HG03066 (cell line): Measurements from ENCODE around the gene TP53TG5.

Source experiments
- ATAC-seq: cut with Tn5 transposase; IDR thresholded peaks from one replicate; pipeline ENCODE4 v1.9.1; 2021; ENCODE audit warnings: low read depth; ENCODE audit not compliant: unreplicated experiment

Gene TP53TG5

DNA sequence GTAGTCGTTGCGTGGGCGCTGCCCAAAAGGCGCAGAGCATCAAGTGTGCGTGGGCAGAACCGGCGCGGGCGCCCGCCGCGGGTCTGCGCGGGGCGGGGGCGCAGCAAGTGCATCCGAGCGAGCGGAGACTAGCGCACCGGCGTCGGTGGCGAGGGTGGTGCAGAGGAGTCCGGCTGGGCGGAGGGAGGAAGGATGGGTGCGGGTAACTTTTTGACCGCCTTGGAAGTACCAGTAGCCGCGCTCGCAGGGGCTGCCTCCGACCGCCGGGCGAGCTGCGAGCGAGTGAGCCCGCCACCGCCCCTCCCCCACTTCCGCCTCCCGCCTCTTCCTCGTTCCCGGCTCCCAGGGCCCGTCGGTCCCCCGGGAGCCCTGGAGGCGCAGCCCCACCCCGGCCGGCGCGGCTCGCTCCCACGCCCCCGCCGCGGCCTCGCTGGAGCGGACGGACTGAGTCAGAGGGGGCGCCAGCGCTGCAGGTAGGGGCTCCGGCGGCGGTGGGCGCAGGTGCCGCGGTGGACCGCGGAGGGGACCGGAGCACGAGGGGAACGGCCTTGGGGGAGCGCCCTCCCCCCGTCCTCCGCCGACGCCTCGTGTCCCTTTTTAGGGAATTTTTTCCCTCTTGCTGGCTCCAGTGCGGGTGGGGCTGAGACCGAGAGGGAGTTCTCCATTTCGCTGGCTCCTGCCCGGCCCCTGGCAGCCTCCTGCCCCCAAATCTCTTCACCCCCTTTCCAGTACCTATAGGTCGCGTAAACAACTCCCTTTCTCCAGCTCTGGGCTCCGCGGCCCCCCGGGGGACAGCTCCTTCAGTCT, 28.3 kb upstream of the TP53TG5 start:
- ATAC-seq, result no peak

DNA sequence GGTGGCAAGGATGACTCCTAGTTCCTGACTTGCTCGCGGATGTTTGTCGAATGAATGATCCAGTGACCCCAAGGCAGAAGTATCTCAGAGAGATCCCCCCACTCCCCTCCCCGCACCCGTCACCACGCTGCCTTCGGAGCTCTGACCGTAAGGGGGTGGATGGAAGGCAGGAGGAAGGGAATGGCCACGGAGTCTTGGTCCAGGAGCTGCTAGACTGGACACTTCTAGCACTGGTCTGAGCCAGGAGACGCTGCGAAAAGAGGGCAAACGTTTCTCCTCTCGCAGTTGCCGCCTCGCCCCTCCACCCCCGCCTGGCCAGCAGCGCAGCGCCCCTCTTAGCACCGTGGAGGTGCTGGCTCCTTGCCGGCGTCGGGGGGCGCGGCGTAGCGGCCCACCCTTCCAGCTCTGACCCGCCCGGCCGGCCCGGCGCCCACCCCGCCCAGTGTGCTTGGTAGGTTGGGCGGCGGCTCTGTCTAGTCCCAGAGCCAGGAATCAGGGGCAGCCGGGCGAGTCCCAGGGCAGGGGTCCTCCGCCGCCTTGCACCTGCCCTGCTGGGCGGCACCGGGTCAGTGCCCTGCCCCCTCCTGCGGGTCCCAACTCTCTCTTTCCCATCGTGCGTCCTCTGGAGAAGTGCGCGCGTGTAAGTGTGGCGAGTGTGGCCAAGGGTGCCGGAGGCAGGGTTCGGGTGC, 27.6 kb upstream of the TP53TG5 start:
- no peak for ATAC-seq

DNA sequence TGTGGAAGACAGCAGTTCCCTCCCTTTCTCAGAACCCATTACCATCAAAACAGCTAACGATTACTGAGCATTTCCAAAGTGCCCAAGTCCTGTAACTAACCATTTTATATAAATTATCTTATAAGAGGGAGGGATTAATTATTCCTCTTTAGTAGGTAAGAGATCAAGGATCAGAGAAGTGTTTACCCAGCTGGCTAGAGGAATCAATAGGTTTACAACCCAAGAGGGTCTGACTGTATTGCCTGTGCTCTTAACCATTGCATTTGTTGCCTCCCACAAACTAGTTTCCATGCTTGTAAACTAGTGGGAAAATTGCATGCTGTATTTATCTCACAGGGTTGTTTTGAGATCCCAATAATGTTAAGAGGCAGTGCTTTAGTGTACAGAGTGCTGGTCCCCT, 26.3 kb upstream of the TP53TG5 start:
- ATAC-seq, result no peak

DNA sequence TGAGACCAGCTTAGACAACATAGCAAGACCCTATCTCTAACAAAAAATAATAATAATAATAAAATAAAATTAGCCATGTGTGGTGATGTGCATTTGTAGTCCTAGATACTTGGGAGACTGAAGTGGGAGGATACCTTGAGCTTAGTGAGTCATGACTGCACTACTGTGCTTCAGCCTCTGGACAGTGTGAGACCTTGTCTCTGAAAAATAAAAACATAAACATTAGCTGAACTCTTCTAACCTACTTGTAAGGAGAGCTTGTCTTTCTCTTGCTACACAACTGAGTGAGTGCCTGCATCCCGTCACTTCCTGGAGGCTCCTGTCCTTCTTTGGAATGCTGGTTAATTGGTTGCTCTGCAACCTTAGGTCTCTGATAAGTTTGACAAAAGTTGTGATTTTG, 24.8 kb upstream of the TP53TG5 start:
- no peak for ATAC-seq

DNA sequence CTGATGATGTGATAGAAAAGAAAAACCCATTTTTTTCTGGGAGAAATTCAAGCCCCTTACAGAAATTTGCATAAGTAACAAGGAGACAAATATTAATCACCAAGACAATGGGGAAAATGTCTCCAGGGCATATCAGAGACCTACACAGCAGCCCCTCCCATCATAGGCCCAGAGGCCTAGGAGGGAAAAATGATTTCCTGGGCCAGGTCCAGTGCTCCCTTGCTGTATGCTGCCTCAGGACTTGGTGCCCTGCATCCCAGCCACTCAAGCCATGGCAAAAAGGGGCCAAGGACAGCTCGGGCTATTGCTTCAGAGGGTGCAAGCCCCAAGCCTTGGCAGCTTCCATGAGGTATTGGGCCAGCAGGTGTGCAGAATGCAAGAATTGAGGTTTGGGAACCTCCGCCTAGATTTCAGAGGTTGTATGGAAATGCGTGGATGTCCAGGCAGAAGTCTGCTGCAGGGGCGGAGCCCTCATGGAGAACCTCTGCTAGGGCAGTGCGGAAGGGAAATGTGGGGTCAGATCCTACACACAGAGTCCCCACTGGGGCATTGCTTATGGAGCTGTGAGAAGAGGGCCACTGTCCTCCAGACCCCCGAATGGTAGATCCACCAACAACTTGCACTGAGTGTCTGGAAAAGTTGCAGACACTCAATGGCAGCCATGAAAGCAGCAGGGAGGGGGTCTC, 22.4 kb upstream of the TP53TG5 start:
- ATAC-seq, result no peak

DNA sequence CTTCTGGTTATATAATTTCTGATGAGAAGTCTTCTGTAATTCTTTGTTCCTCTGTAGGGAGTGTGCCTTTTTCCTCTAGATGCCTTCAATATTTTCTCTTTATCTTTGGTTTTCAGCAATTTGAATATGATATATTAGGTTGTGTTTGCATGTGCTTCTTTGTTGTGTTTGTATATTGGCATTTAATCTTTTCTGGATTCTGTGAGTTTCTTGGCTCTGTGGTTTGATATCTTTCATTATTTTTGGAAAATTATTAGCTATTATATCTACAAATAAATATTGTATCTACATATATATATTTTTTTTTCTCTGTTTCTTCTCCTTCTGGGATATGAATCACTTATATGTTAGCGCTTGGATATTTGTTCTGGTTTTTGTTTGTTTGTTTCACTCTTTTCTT, 20.9 kb upstream of the TP53TG5 start:
- no peak for ATAC-seq

DNA sequence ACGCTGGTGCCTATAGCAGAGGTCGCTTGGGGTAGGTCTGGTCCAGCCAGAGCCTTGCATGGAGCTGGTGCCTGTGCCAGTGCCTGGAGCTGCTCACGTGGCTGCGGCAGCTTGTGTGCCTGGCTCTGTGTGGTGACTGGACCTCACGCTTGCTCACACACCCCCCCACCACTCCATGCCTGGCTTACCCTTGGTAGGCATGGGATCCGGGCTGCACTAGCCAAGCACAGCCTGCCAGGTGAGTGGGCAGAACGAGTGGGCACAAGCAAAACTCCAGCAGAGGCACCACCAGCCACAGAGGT, 16.9 kb upstream of the TP53TG5 start:
- ATAC-seq, result no peak

DNA sequence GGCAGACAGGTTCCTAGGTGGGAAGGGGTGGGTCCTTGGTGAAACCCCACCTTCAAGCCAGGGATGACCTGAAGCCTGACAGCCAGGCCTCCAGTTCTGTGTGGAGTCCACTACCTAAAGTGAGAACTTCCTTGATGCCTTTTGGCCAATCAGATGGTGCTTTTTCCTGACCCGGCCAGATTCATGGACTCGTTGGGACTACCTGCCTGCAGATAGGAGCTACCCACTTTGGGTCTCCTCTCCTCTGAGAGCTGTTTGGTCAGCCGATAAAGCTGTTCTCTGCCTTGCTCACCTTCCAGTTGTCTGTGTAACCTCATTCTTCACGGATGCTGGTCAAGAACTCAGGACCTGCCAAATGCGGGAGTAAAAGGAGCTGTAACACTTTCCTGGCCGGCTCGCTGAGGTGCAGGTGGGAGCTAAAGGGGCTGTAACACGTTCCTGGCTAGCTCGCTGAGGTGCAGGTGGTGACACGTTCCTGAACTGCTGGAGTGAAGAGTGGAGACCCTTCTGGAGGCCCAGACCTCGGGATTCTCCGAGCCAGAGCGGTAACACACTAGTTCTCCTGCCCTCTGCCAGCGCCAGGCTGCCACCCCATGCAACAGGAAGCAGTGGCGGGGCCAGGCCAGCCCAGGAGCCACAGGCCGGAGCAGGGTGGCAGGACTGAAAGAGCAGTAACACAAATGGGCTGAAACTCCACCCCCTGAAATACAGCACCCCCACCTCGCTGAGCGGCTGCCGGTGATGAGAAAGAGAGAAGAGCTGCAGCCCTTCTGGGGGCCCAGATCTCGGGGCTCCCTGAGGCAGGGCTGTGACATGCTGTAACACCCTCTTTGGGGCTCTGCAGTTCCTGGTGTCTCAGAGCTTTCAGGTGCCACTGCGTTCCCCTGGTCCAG, 16.3 kb upstream of the TP53TG5 start:
- no peak for ATAC-seq

DNA sequence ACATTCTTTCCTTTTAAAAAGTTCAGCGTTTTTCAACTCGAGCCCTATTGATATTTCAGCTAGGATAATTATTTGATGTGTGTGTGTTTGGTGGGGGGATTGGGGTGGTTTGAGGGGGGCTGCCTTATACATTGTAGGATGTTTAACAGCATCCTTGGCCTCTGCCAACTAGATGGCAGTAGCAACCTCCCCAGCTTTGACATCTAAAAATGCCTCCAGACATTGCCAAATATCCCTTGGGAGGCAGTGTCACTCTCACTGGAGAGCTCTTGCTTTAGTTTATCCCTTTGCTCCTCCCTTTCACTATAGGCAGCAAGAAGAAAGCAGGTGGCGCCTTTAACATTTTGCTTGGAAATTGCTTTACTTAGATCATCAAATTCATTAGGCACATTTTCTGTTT, 14.6 kb upstream of the TP53TG5 start:
- ATAC-seq, result no peak

DNA sequence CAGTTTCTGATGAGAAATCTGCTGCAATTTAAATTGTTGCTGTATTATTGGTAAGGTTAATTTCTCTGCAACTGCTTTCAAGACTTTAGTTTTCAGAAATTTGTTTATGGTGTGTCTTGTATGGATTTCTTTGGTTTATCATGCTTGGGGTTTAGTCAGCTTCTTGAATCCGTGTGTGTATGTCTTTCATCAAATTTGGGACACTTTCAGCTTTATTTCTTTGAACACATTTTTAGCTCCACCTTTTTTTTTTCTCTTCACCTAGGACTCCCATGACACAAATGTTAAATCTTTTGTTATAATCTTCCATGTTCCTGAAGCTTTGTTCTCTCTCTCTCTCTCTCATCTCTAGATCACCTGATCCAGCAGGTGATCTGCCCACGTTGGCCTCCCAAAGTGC, 13.4 kb upstream of the TP53TG5 start:
- no peak for ATAC-seq

DNA sequence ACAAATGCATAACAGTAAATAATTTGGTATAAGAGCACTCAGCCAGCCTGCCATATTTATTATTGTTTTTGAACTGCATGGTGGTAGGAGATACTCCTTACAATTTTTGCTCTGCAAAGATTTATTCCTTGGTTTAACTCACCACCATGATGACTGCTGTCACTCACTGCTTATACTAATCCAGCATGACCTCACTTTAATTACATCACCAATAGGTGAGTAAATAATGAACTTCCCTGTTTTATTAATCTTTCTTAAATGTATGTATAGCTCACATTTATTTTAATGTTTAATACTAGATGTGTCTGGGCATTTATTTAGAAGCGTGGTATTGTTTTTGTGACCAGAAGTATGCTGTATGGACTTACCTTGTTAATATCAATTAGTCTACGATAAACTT, 12.8 kb upstream of the TP53TG5 start:
- no peak for ATAC-seq

DNA sequence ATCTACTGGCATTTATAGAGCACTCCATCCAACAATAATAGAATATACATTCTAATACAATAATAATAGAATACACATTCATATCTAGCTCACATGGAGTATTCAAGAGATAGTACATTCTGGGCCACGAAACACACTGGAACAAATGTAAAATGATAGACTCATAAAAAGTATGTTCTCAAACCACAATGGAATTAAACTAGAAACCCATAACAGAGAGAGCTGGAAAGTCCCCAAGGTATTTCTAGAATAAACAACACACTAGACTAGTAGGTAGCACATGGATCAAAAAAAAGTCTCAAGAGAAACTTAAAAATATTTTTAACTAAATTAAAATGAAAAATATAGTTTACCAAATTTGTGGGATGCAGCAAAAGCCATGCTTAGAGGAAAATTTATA, 9.1 kb upstream of the TP53TG5 start:
- no peak for ATAC-seq

DNA sequence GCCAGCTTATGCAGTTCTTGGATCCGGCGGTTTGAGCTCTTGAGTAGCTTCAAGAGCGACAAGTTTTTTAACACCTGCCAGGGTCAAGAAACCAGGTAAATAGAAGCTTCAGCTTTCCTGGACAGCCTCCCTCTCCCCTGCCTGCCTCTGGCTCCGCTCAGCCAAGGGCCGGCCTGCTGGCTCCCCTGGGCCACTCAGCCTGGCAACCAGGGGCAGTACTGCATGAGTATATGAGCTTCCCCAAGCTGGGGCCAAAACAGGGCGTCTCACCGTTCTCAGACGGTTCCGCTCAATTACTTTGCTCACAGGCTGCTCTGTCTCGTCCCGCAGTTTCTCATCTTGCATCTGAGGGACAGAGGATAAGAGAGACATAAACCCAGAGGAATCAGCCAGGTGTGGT, 856 bp downstream of the TP53TG5 start:
- no peak for ATAC-seq

DNA sequence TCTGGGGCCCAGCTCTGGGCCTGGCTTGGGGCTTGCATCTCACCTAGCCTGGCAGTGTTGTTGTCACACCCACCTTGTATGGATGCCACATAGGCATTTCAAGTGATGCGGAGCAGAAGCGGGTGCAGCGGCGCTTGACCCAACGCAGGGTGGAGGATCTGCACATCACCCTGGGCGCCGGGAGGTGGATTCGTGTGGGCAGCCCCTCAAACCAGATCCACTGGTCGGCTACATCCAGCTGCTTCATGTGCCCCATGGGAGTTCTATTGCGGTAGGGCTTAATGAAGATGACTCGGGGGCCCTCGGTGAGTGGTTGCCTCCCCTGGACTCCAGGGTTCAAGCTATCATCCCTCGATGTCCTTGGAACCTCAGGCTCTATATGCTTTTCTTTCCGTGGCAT, 3.2 kb downstream of the TP53TG5 start:
- ATAC-seq, result no peak

DNA sequence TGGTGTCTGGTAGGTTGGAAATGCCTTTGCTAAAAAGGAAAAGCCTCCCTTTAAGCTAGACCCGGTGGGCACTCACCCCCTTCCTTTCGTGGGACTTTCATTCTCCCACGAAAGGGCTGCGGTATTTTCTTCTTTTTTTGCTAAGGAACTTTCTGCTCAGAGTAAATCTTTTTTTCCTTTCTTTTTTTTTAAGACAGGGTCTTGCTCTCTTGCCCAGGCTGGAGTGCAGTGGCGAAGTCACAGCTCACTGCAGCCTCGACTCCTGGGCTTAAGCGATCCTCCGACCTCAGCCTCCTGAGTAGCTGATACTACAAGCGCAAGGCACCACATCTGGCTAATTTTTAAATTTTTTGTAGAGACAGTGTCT, 4.0 kb downstream of the TP53TG5 start:
- ATAC-seq, result no peak

DNA sequence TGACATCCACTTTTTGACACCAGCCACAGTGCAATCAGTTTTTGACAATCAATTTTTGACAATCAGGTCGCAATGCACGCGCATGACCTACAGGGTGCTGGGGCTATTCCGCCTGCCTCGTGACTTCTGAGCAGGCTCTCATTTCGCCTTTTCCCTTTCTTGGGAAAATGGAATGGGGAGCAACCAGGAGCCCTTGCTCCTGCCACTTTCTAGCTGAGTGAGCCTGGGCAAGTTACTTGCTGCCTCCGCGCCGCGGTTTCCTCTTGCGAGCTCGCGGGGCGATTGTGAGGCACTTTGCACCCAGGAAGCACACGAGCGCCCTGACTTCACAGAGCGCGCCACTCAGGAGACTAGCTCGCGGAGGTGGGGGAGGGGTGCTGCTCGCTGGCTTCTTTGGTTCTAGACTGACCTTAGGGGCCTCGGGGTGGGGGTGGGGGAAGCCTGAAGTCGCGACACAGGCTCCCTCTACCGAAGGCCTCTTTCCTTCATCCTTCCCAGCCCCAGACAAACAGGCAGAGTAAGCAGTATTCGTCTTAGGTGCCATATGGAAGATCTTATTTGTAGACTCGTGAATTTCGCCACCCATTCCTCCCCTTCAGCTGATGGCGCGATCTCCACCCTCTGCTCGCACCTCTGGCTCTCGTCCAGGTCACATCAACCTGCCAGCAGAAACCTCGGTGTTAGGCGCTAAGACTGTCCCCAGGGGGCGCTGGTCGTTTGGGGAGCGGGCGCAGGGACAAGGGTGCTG, 4.6 kb downstream of the TP53TG5 start:
- ATAC-seq, result no peak

DNA sequence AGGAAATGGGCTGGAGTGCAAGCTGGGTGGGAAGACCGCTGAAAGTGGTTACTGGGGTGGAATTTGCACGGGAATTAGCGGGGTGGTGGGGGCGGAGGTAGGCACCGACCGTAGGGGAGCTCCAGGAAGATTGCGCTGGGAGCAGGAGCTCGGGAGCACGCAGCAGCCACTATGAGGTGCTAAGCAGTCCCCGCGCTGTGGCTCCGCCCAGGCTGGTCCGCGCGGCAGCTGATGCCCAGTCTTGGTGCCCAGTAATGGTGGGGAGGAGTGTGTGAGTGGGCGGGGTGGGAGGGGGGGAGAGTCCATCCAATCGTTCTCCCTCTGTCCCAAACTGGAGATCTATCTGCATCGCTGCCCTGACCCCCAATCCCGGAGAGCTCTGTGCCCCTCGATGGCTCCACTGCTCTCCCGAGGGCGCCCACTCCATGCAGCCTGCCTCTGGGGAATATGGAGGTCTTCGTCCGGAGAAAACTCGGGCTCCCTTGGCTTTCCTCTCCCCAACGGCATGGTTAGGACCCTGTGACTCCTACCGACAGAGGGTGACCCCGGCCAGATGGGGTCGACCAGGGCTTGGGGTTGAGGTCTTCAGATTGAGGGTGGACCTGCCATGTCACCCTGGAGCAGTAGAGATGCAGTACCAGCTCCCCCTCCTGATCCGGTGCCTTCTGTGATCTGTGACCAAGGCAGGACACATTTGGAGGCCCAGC, 5.3 kb downstream of the TP53TG5 start:
- ATAC-seq, result no peak

DNA sequence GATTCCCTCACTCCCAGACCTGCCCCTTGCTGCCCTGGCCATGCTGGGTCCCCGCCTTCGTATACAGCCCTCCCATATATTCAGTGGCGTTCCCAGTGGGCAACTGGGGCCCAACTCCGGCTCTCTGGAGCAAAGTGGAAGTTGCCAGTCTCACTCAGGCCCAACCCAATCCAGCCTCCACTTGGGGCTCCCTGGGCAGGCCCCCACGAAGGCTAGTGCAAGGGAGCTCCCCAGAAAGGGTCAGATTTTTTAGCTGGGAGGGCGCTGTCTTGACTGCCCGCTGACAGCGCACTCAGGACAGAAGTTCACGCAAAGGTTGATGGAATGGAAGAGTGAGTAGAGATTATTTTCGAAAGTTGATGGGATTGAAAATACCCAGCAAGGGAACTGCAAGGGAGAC, 5.9 kb downstream of the TP53TG5 start:
- ATAC-seq, result no peak

DNA sequence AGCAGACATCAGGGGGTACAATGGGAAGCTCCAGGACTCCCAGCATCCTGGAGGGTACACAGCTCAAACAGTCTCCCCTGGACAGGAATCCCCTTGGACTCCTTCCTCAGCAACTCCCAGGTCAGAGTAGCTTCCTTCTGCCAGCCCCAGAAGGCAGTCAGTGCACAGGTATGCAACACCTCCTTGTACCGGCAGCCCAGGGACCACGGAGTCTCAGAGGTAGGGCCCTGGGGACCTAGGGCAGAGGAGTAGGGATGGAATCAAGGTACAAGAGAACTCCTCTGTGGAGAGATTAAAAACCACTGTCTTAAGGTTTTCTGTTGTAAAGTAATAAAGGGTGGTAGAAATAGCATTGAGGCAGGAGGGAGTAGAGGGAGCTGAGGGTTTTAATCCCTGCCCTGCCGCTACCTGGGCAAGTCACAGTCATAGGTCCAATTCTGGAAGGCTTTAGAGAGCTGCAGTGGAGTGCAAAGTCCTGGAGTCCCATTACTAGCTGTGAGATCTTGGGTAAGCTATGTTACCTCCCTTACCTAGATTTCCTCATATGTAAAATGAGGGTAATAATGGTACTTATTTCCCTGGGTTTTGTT, 7.5 kb downstream of the TP53TG5 start:
- ATAC-seq, result no peak
